Memory B cell (primary cell): ENCODE data around the gene MDC1.

Experiments used
- ATAC-seq: fragments of 150-1000 bp; cut with Tn5 transposase; 2 replicates; pipeline ENCODE4 v1.10.0; 2021; ENCODE audit warnings: low read depth, mild to moderate bottlenecking, moderate library complexity
- DNase-seq, 2 donors: peaks; one replicate each; pipeline ENCODE4 v3.0.0; 2022; ENCODE audit warnings: low spot score in 2 of 2
- H3K27ac Mint-ChIP-seq: one replicate; pipeline ENCODE4 v1.8.0; 2022; ENCODE audit warnings: mild to moderate bottlenecking, moderate library complexity, mixed read lengths
- H3K27me3 Mint-ChIP-seq: one replicate; pipeline ENCODE4 v1.8.0; 2022; ENCODE audit warnings: mixed read lengths
- H3K36me3 Mint-ChIP-seq: one replicate; pipeline ENCODE4 v1.8.0; 2022; ENCODE audit warnings: mild to moderate bottlenecking, mixed read lengths
- H3K4me1 Mint-ChIP-seq: one replicate; pipeline ENCODE4 v1.8.0; 2022; ENCODE audit warnings: mixed read lengths
- H3K4me3 Mint-ChIP-seq: one replicate; pipeline ENCODE4 v1.8.0; 2022; ENCODE audit warnings: mild to moderate bottlenecking, moderate library complexity, mixed read lengths
- H3K9me3 Mint-ChIP-seq: one replicate; pipeline ENCODE4 v1.8.0; 2022; ENCODE audit warnings: mixed read lengths

The MDC1 gene

GRCh38 chr6:30711758-30712380 is 5.2 kb downstream of the MDC1 start:
- no peak overlapping the region for H3K4me3 Mint-ChIP-seq
- no peaks in the 10 kb centered on the region for H3K27me3 Mint-ChIP-seq
- H3K36me3 Mint-ChIP-seq, result peaks cover 44% of the 10 kb centered on the region
- no peak overlapping the region for H3K27ac Mint-ChIP-seq
- DNase-seq (no peak), ATAC-seq (no peak)
- no peaks in the 10 kb centered on the region for H3K9me3 Mint-ChIP-seq
- peaks cover 26% of the 10 kb centered on the region for H3K4me1 Mint-ChIP-seq

DNA sequence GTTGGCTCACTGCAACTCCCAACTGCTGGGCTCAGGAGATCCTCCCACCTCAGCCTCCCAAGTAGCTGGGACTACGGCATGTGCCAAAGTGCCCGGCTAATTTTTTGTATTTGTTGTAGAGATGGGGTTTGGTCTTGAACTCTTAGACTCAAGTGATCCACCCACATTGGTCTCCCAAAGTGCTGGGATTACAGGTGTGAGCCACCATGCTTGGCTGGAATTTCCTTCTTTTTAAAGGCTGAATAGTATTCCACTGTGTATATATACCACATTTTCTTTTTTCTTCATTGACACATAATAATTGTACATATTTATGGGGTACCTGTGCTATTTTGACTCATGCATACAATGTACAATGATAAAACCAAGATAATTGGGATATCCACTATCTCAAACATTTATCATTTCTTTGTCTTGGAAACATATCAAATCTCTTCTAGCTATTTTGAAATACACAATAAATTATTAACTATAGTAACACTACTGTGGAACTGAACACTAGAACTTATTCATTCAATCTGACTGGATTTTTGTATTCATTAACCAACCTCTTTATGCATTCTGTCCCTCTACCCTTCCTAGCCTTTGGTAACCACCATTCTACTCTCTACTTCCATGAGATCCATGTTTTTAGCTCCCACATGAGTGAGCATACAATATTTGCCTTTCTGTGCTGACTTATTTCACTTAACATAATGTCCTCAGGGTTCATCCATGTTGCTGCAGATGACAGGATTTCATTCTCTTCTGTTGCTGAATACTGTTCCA is 7.8 kb downstream of the MDC1 start:
- no peak overlapping the region for H3K4me3 Mint-ChIP-seq
- DNase-seq, result no peak
- no peaks in the 10 kb centered on the region for H3K9me3 Mint-ChIP-seq
- H3K4me1 Mint-ChIP-seq, result peaks cover 18% of the 10 kb centered on the region
- H3K36me3 Mint-ChIP-seq, result peaks cover 52% of the 10 kb centered on the region
- no peak for ATAC-seq
- H3K27me3 Mint-ChIP-seq, result no peaks in the 10 kb centered on the region
- peak overlapping the region; percentile 8 for H3K27ac Mint-ChIP-seq

DNA sequence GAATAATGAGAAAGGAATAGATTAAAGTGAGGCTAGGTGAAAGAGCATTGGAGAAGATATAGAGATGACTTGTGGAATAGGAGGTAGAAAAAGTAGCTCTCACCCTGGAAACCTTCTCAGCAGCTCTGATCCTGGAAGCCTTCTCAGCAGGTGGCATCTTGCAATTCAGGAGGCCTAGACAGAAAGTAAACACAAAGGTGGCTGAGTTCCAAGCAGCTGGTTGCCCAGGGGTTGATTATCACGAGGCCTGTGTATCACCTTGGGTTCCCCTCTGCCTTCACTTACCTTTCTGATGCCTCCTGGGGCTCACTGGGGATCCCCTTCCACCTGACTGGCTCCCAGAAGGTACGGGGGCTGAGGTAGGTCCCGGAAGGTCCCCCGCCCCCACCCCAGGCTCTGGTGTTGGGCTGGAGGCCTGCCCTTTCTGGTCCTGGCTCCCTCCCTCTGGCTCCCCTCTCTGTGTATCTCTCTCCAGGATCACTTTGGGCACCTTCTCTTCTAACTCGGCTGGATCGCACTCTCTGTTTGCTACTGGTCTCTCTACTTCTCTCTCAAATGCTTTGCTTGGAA is 9.7 kb downstream of the MDC1 start:
- peak overlapping the region; percentile 32 for H3K27ac Mint-ChIP-seq
- ATAC-seq (no peak), DNase-seq (no peak)
- H3K4me1 Mint-ChIP-seq, result peaks cover 10% of the 10 kb centered on the region
- no peaks in the 10 kb centered on the region for H3K9me3 Mint-ChIP-seq
- no peak overlapping the region for H3K4me3 Mint-ChIP-seq
- H3K36me3 Mint-ChIP-seq, result peaks cover 49% of the 10 kb centered on the region
- no peaks in the 10 kb centered on the region for H3K27me3 Mint-ChIP-seq

GRCh38 chr6:30705620-30706019 is 11.5 kb downstream of the MDC1 start:
- no peak for DNase-seq

DNA sequence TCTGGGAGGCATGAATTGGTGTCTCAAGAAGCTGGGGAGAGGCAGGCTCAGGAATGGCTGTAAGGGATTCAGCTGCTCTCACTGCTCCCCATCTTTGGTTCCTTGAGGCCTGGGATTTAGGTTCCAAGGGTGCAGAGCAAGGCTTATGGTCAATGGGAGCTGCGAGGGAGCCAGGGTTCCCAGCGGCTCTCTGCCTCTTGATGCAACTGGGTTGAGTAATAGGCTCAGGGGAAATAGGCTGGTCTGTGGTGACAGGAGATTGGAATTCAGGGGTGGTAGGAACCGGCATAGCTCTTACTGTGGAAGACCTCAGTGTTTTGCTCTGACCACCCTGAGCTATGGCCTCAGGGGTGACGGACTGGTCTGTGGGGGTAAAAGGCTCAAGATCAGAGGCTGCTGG is 13.3 kb downstream of the MDC1 start:
- H3K4me3 Mint-ChIP-seq, result no peak overlapping the region
- H3K27ac Mint-ChIP-seq, result no peak overlapping the region
- H3K36me3 Mint-ChIP-seq, result peaks cover 38% of the 10 kb centered on the region
- H3K27me3 Mint-ChIP-seq, result no peaks in the 10 kb centered on the region
- DNase-seq, result no peak
- ATAC-seq, result no peak
- H3K9me3 Mint-ChIP-seq, result no peaks in the 10 kb centered on the region
- H3K4me1 Mint-ChIP-seq, result peaks cover 5% of the 10 kb centered on the region

More at GRCh38 chr6:30705620-30706019, 11.5 kb downstream of the MDC1 start:
- Mint-ChIP-seq H3K27me3 (no peaks in the 10 kb centered on the region), H3K27ac (no peak overlapping the region), H3K9me3 (no peaks in the 10 kb centered on the region), H3K4me1 (peaks cover 5% of the 10 kb centered on the region), H3K4me3 (no peak overlapping the region), H3K36me3 (peaks cover 38% of the 10 kb centered on the region)
- ATAC-seq, result no peak

- H3K36me3 Mint-ChIP-seq, result peaks cover 34% of the 10 kb centered on the region
- peaks cover 4% of the 10 kb centered on the region for H3K4me1 Mint-ChIP-seq
These were observed 14.1 kb downstream of the MDC1 start for GRCh38 chr6:30703011-30703410.

GRCh38 chr6:30700340-30700739 is 16.7 kb downstream of the MDC1 start:
- Mint-ChIP-seq H3K4me1 (no peaks in the 10 kb centered on the region), H3K36me3 (peaks cover 20% of the 10 kb centered on the region), H3K27ac (no peak overlapping the region), H3K4me3 (no peak overlapping the region), H3K27me3 (no peaks in the 10 kb centered on the region), H3K9me3 (no peaks in the 10 kb centered on the region)
- no peak for DNase-seq
- ATAC-seq, result no peak

More at GRCh38 chr6:30703011-30703410, 14.1 kb downstream of the MDC1 start:
- no peaks in the 10 kb centered on the region for H3K27me3 Mint-ChIP-seq
- no peak for ATAC-seq
- H3K9me3 Mint-ChIP-seq, result no peaks in the 10 kb centered on the region
- DNase-seq, result no peak
- no peak overlapping the region for H3K4me3 Mint-ChIP-seq
- H3K27ac Mint-ChIP-seq, result no peak overlapping the region

- Mint-ChIP-seq H3K27me3 (no peaks in the 10 kb centered on the region), H3K9me3 (no peaks in the 10 kb centered on the region), H3K4me3 (no peak overlapping the region), H3K4me1 (peaks cover 6% of the 10 kb centered on the region), H3K27ac (no peak overlapping the region), H3K36me3 (no peaks in the 10 kb centered on the region)
- DNase-seq, result no peak
- ATAC-seq, result no peak
These were observed 20.6 kb downstream of the MDC1 start for GRCh38 chr6:30696432-30696831.

- no peak for DNase-seq
- H3K36me3 Mint-ChIP-seq, result peaks cover 1% of the 10 kb centered on the region
- ATAC-seq, result no peak
- H3K4me1 Mint-ChIP-seq, result peaks cover 41% of the 10 kb centered on the region
- H3K9me3 Mint-ChIP-seq, result no peaks in the 10 kb centered on the region
- H3K27ac Mint-ChIP-seq, result peak overlapping the region; percentile 10
- peak overlapping the region; percentile 98 for H3K4me3 Mint-ChIP-seq
- H3K27me3 Mint-ChIP-seq, result no peaks in the 10 kb centered on the region
These were observed 25.8 kb downstream of the MDC1 start for GRCh38 chr6:30691208-30691847.

DNA sequence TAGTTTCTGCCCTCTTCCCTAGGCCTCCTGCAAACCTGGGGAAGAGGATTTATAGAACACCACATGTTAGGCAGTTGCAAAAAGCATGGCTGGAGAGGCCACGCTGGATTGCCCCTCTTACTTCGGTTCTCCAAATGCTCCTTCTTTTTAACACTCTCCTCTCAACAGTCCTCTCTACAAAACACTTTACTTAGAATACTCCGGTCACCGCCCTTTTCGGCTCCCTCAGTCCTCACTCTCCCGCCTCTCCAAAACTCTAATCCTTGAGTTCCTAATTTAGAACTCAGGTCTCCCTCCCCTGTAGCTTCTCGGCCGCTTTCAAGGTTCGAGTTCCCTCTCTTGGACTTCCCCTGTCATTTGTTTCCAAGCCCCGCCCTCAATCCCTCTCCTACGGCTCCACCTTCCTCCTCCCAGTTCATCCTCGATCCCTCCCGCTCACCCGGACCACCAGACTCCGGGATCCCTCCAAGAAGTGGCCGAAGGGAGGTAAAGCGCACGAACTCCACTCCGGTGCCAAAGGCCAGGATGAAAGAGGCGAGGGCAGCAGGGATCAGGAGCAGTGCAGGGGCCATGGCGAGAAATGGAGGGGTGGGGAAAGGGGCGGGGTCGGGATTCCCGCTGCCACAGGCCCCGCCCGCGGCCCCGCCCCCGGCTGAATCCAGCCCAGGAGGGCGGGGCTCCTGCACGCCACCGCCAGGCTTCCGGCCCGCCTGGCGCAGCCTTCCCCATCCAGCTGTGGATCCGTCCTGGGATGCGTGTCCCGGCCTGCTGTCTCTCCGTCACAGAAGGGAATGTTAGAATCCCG is 26.5 kb downstream of the MDC1 start, which contains the start of gene NRM:
TSS of gene NRM (minus strand) at position 582 of the 805 bp plus-strand sequence. CDS start at position 572, 10 bp downstream.
- H3K36me3 Mint-ChIP-seq, result peaks cover 7% of the 10 kb centered on the region
- DNase-seq (peak; percentile 45 to 46), ATAC-seq (peak; percentile 6)
- peak within 1 kb of the TSS; percentile 90 for H3K27ac Mint-ChIP-seq
- H3K4me3 Mint-ChIP-seq, result peak within 1 kb of the TSS; percentile 98
- no peaks in the 10 kb centered on the region for H3K27me3 Mint-ChIP-seq
- H3K4me1 Mint-ChIP-seq, result peaks cover 41% of the 10 kb centered on the region
- H3K9me3 Mint-ChIP-seq, result no peaks in the 10 kb centered on the region

GRCh38 chr6:30689985-30690384 is 27.1 kb downstream of the MDC1 start:
- peak overlapping the region; percentile 90 for H3K27ac Mint-ChIP-seq
- no peaks in the 10 kb centered on the region for H3K27me3 Mint-ChIP-seq
- no peak for ATAC-seq
- H3K36me3 Mint-ChIP-seq, result peaks cover 13% of the 10 kb centered on the region
- no peak for DNase-seq
- H3K4me3 Mint-ChIP-seq, result peak overlapping the region; percentile 98
- H3K4me1 Mint-ChIP-seq, result peaks cover 46% of the 10 kb centered on the region
- no peaks in the 10 kb centered on the region for H3K9me3 Mint-ChIP-seq

- H3K27ac Mint-ChIP-seq, result peak overlapping the region; percentile 90
- peak overlapping the region; percentile 98 for H3K4me3 Mint-ChIP-seq
- H3K27me3 Mint-ChIP-seq, result no peaks in the 10 kb centered on the region
- DNase-seq (no peak), ATAC-seq (no peak)
- no peaks in the 10 kb centered on the region for H3K9me3 Mint-ChIP-seq
- H3K4me1 Mint-ChIP-seq, result peaks cover 47% of the 10 kb centered on the region
- peaks cover 17% of the 10 kb centered on the region for H3K36me3 Mint-ChIP-seq
These were observed 27.8 kb downstream of the MDC1 start for GRCh38 chr6:30689022-30689865.

- ATAC-seq (peak; percentile 38), DNase-seq (peak in 1 of 2 donors; percentile 50)
- Mint-ChIP-seq H3K4me3 (peak overlapping the region; percentile 98), H3K4me1 (peaks cover 47% of the 10 kb centered on the region), H3K27me3 (no peaks in the 10 kb centered on the region), H3K9me3 (no peaks in the 10 kb centered on the region), H3K36me3 (peaks cover 24% of the 10 kb centered on the region), H3K27ac (peak overlapping the region; percentile 90)
These were observed 28.5 kb downstream of the MDC1 start for GRCh38 chr6:30688569-30688968.
